Suprapubic skin (tissue), 4 donors: ENCODE measurements around the gene PIP5K1C. TPM values are rescaled to one million over a fixed set of nuclear protein-coding genes. Genes with fewer than 3 reads are reported as not detected.

Experiments
- DNase-seq, 2 donors: peaks; one replicate each; pipeline ENCODE4 v3.0.0-alpha.2; 2019; ENCODE audit warnings: low spot score in 2 of 2
- H3K27ac ChIP-seq: fragments of 200-600 bp; sonication (generic); one replicate; pipeline ENCODE4 v1.5.1; 2019
- H3K27me3 ChIP-seq: fragments of 200-600 bp; sonication (generic); one replicate; pipeline ENCODE4 v1.5.1; 2019
- H3K36me3 ChIP-seq: fragments of 200-600 bp; sonication (generic); one replicate; pipeline ENCODE4 v1.5.1; 2019
- H3K4me1 ChIP-seq: fragments of 200-600 bp; sonication (generic); one replicate; pipeline ENCODE4 v1.5.1; 2019
- H3K4me3 ChIP-seq: fragments of 200-600 bp; sonication (generic); one replicate; pipeline ENCODE4 v1.5.1; 2019; ENCODE audit warnings: mild to moderate bottlenecking
- H3K9me3 ChIP-seq: fragments of 200-600 bp; sonication (generic); one replicate; pipeline ENCODE4 v1.5.1; 2019
- EP300 ChIP-seq: sonication (generic); formaldehyde crosslinking; IDR thresholded peaks from one replicate; pipeline ENCODE4 v1.6.1; 2017; ENCODE audit warnings: antibody characterized with exemption
- POLR2A ChIP-seq, 2 donors: fragments of 450-650 bp; IDR thresholded peaks; one replicate each; pipeline ENCODE4 v1.6.1; 2017; ENCODE audit warnings: antibody characterized with exemption in 2 of 2, mild to moderate bottlenecking in 2 of 2, moderate library complexity in 2 of 2
- POLR2AphosphoS5 ChIP-seq, 3 donors: sonication (generic); formaldehyde crosslinking; IDR thresholded peaks; one replicate each; pipeline ENCODE4 v1.6.1; 2017; ENCODE audit warnings: antibody characterized with exemption in 3 of 3
- WGBS: methylation state at CpG from one replicate; pipeline ENCODE4 v1.1.5; 2018; 5-methylcytosine and 5-hydroxymethylcytosine counted together
- total RNA-seq, 4 donors: library from RNA; depleted of rRNA; stranded (reverse); fragments of >200 nt; gene quantifications; one replicate each; pipeline ENCODE4 v1.1.0, GENCODE V29; 2016
- TF ChIP-seq, protein P1 (sequence below), 2 donors: fragments of 200-600 bp in 1 of 2; fragments of 450-650 bp in 1 of 2; sonication (generic) in 1 of 2; IDR thresholded peaks; one replicate each; pipeline ENCODE4 v1.5.1; 2016 to 2019; ENCODE audit warnings: antibody characterized with exemption in 2 of 2, mild to moderate bottlenecking in 1 of 2, moderate library complexity in 1 of 2

PIP5K1C gene
- total RNA-seq, 4 donors from 2014 or later, result 16.5 to 25.7 (median 20.8) TPM

GRCh38 chr19:3691726-3692125, 8.5 kb downstream of the PIP5K1C start:
- WGBS, result 95% methylated on average over 18 of the region's 18 CpGs
- DNase-seq, result no peak
- H3K4me1 ChIP-seq, result peaks cover 16% of the 10 kb centered on the region

GRCh38 chr19:3691372-3691716, 8.9 kb downstream of the PIP5K1C start:
- H3K4me1 ChIP-seq, result peaks cover 16% of the 10 kb centered on the region
- no peak overlapping the region for H3K27ac ChIP-seq
- 83% methylated on average over 6 of the region's 16 CpGs for WGBS
- H3K27me3 ChIP-seq, result no peaks in the 10 kb centered on the region
- no peaks in the 10 kb centered on the region for H3K9me3 ChIP-seq
- H3K4me3 ChIP-seq, result no peak overlapping the region
- DNase-seq, result no peak
- TF ChIP-seq, protein P1, sequence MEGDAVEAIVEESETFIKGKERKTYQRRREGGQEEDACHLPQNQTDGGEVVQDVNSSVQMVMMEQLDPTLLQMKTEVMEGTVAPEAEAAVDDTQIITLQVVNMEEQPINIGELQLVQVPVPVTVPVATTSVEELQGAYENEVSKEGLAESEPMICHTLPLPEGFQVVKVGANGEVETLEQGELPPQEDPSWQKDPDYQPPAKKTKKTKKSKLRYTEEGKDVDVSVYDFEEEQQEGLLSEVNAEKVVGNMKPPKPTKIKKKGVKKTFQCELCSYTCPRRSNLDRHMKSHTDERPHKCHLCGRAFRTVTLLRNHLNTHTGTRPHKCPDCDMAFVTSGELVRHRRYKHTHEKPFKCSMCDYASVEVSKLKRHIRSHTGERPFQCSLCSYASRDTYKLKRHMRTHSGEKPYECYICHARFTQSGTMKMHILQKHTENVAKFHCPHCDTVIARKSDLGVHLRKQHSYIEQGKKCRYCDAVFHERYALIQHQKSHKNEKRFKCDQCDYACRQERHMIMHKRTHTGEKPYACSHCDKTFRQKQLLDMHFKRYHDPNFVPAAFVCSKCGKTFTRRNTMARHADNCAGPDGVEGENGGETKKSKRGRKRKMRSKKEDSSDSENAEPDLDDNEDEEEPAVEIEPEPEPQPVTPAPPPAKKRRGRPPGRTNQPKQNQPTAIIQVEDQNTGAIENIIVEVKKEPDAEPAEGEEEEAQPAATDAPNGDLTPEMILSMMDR (IDR thresholded peaks at IDR 0.05), result no peak
- TF ChIP-seq POLR2A (IDR thresholded peaks at IDR 0.05), result no peak
- no peak for TF ChIP-seq EP300
- TF ChIP-seq POLR2AphosphoS5 (IDR thresholded peaks at IDR 0.05), result no peak
- no peaks in the 10 kb centered on the region for H3K36me3 ChIP-seq

More at GRCh38 chr19:3691726-3692125, 8.5 kb downstream of the PIP5K1C start:
- TF ChIP-seq EP300, result no peak
- TF ChIP-seq, protein P1 (IDR thresholded peaks at IDR 0.05), result no peak
- no peak for TF ChIP-seq POLR2A (IDR thresholded peaks at IDR 0.05)
- TF ChIP-seq POLR2AphosphoS5 (IDR thresholded peaks at IDR 0.05), result no peak
- Histone ChIP-seq H3K36me3 (no peaks in the 10 kb centered on the region), H3K27ac (no peak overlapping the region), H3K9me3 (no peaks in the 10 kb centered on the region), H3K27me3 (no peaks in the 10 kb centered on the region), H3K4me3 (no peak overlapping the region)

DNA sequence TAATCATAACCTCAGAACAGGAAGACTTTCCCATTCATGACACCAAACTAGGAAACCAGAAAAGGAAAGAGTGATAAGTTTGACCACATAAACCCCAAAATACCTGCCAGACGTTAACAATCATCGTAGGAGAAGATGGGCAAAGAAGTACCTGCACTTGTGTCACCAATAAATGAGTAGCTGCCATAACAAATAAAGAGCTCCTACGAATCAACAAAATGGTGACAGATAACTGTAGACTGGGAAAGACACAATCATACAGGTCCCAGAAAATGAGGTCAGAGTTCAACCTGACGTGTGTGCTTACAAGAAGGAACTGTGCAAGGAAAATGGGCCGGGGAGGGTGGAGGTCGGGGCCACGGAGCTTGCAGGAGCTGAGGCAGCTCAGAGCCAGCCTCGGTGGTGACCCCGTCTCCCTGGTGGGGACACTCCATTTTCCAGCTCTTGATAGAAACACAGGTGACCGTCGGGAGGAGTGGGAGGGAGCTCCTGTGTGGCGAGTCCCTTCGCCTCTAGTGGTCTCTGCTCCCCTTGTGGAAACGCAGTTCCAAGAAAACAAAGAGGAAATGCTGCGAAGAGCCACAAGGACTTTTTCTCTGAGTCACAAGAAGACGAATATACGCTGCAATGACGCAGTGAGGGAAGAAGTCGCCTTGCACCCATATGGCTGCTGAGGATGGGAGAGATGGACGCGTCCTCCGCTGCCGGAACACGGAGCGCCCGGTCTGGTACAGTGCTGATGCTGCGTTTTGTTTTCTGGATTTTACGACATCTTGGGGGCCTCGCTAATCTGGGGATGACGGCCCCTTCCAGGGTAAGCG, 9.5 kb downstream of the PIP5K1C start:
- H3K27ac ChIP-seq, result no peak overlapping the region
- H3K4me1 ChIP-seq, result peaks cover 16% of the 10 kb centered on the region

GRCh38 chr19:3687774-3688706, 12.2 kb downstream of the PIP5K1C start:
- peaks cover 16% of the 10 kb centered on the region for H3K4me1 ChIP-seq
- DNase-seq, result no peak
- no peaks in the 10 kb centered on the region for H3K9me3 ChIP-seq
- TF ChIP-seq, protein P1 (IDR thresholded peaks at IDR 0.05), result no peak
- no peak for TF ChIP-seq EP300
- TF ChIP-seq POLR2AphosphoS5 (IDR thresholded peaks at IDR 0.05), result no peak
- no peak for TF ChIP-seq POLR2A (IDR thresholded peaks at IDR 0.05)
- H3K27me3 ChIP-seq, result no peaks in the 10 kb centered on the region
- WGBS, result 45% methylated on average over 28 of the region's 55 CpGs
- no peak overlapping the region for H3K27ac ChIP-seq
- peaks cover 10% of the 10 kb centered on the region for H3K36me3 ChIP-seq
- H3K4me3 ChIP-seq, result peak overlapping the region; percentile 18

More for the DNA sequence above, 9.5 kb downstream of the PIP5K1C start:
- WGBS, result 92% methylated on average over 31 of the region's 31 CpGs
- TF ChIP-seq POLR2AphosphoS5 (IDR thresholded peaks at IDR 0.05), result no peak
- no peak for TF ChIP-seq POLR2A (IDR thresholded peaks at IDR 0.05)
- TF ChIP-seq, protein P1 (IDR thresholded peaks at IDR 0.05), result no peak
- no peak for TF ChIP-seq EP300
- H3K4me3 ChIP-seq, result no peak overlapping the region
- no peaks in the 10 kb centered on the region for H3K9me3 ChIP-seq
- no peaks in the 10 kb centered on the region for H3K27me3 ChIP-seq
- DNase-seq, result no peak
- H3K36me3 ChIP-seq, result no peaks in the 10 kb centered on the region

DNA sequence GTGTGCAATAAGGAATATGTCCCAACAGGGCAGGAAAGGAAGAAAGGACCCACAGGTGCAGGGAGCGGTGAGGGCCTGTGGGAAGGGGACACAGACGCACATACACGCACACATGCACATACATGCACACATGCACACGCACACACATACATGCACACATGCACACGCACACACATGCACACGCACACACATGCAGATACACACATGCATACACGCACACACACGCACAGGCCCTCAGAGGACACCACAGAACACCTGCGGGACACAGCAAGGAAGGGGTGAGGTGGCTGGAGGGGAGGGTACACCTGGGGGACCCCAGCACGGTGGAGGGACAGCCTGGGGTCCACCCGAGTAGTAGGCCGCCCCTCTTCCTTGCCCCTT, 12.9 kb downstream of the PIP5K1C start:
- Histone ChIP-seq H3K27ac (no peak overlapping the region), H3K4me3 (peak overlapping the region; percentile 18), H3K4me1 (peaks cover 16% of the 10 kb centered on the region), H3K9me3 (no peaks in the 10 kb centered on the region), H3K36me3 (peaks cover 10% of the 10 kb centered on the region), H3K27me3 (no peaks in the 10 kb centered on the region)
- DNase-seq, result no peak
- WGBS, result 77% methylated on average over 11 of the region's 12 CpGs
- TF ChIP-seq, protein P1 (IDR thresholded peaks at IDR 0.05), result no peak
- TF ChIP-seq EP300 (no peak), POLR2A (IDR thresholded peaks at IDR 0.05) (no peak), POLR2AphosphoS5 (IDR thresholded peaks at IDR 0.05) (no peak)
